Activated CD4-positive, alpha-beta T cell treated with anti-CD3 and anti-CD28 coated beads, Interleukin-2, amount 10 ng/mL, durations not matched to agents 24 days and 14 days (primary cell): ENCODE data around the gene FCN1. TPM values are rescaled to one million over a fixed set of nuclear protein-coding genes. Genes with fewer than 3 reads are reported as not detected.

Experiments
- DNase-seq: peaks from one replicate; pipeline ENCODE4 v3.0.0; 2022
- H3K27ac Mint-ChIP-seq: one replicate; pipeline ENCODE4 v1.8.0; 2022; ENCODE audit warnings: mild to moderate bottlenecking, mixed read lengths
- H3K27me3 Mint-ChIP-seq: one replicate; pipeline ENCODE4 v1.8.0; 2022; ENCODE audit warnings: mixed read lengths
- H3K36me3 Mint-ChIP-seq: one replicate; pipeline ENCODE4 v1.8.0; 2022; ENCODE audit warnings: low read depth, mild to moderate bottlenecking, mixed read lengths
- H3K4me1 Mint-ChIP-seq: one replicate; pipeline ENCODE4 v1.8.0; 2021; ENCODE audit warnings: mixed read lengths
- H3K4me3 Mint-ChIP-seq: one replicate; pipeline ENCODE4 v1.8.0; 2022; ENCODE audit warnings: mild to moderate bottlenecking, moderate library complexity, mixed read lengths
- H3K9me3 Mint-ChIP-seq: one replicate; pipeline ENCODE4 v1.8.0; 2021; ENCODE audit warnings: mixed read lengths
- intact Hi-C: fragments of 100-400 bp; cut with micrococcal nuclease; formaldehyde crosslinking; loops from one replicate; pipeline ENCODE4 v1.15.1; 2023
- total RNA-seq: library from RNA; stranded (reverse); gene quantifications from 2 replicates; pipeline ENCODE4 v1.2.3, GENCODE V29; 2022

The FCN1 gene
- total RNA-seq, 1 donor from 2014 or later, result not detected

DNA sequence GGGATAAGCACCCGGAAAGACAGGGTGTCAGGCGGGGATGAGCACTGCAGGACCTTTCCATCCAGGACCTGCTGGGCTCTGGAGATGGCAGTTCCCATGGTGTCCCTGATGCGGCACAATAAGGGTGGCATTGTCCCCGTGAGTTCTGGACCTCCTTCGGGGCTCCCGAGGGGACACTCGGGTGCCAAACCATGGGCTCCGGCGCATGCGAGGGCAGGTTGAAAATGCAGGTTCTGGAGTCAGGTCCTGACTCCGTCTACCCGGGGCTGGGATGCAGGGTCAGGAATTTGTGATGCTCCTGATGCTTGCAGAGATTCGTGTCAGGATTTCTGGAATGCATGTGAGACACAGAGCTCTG lies 36.4 kb downstream of the FCN1 start:
- no peak for DNase-seq
- intact Hi-C loops, result no loop called here
- Mint-ChIP-seq H3K9me3 (no peaks in the 10 kb centered on the region), H3K36me3 (no peaks in the 10 kb centered on the region), H3K27me3 (no peaks in the 10 kb centered on the region), H3K4me3 (no peak overlapping the region), H3K27ac (no peak overlapping the region), H3K4me1 (no peaks in the 10 kb centered on the region)

DNA sequence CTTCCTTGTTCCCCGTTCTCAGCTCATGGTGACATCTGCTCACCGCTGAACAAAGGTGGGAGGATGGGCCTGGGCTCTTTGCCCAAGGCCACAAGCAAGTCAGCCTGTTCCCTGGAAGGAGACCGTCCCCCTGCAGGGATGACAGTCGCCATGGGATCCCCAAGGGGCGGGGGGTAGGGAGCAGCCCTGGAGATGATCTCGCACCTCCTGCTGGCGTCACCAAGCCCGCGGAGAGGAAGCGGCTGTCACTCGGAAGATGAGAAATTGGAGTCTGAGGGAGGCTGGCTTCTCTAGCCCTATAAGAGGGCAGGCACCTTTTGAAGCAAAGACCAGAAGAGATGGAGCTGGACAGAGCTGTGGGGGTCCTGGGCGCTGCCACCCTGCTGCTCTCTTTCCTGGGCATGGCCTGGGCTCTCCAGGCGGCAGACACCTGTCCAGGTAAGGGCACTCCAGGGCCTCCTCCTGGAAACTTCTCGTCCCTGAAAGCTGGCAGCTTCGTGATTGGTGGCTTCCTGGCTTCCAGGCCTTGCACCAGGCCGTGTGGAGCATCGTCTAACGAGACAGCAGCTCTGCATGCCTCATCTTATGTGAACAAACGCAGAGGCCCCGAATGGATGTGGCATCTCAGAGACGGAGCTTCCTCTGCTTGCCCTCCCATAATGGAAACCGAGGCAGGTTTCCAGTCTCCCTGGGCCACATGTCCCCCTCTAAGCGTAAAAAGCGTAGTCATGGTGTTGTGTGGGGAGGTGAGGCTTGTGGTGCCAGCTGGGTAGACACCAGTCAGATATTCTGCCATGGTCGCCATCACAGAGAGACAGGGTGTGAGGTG lies 37.0 kb downstream of the FCN1 start, which contains the start of gene FCN2:
Gene FCN2, plus strand, starts transcription at position 327 of the 829 bp plus-strand sequence. Its CDS starts 12 bp downstream, at position 339.
- H3K4me3 Mint-ChIP-seq, result no peak within 1 kb of the TSS
- DNase-seq, result no peak
- intact Hi-C loops, result no loop called here
- no peak within 1 kb of the TSS for H3K27ac Mint-ChIP-seq
- no peaks in the 10 kb centered on the region for H3K9me3 Mint-ChIP-seq
- no peaks in the 10 kb centered on the region for H3K4me1 Mint-ChIP-seq
- H3K27me3 Mint-ChIP-seq, result no peaks in the 10 kb centered on the region
- no peaks in the 10 kb centered on the region for H3K36me3 Mint-ChIP-seq

DNA sequence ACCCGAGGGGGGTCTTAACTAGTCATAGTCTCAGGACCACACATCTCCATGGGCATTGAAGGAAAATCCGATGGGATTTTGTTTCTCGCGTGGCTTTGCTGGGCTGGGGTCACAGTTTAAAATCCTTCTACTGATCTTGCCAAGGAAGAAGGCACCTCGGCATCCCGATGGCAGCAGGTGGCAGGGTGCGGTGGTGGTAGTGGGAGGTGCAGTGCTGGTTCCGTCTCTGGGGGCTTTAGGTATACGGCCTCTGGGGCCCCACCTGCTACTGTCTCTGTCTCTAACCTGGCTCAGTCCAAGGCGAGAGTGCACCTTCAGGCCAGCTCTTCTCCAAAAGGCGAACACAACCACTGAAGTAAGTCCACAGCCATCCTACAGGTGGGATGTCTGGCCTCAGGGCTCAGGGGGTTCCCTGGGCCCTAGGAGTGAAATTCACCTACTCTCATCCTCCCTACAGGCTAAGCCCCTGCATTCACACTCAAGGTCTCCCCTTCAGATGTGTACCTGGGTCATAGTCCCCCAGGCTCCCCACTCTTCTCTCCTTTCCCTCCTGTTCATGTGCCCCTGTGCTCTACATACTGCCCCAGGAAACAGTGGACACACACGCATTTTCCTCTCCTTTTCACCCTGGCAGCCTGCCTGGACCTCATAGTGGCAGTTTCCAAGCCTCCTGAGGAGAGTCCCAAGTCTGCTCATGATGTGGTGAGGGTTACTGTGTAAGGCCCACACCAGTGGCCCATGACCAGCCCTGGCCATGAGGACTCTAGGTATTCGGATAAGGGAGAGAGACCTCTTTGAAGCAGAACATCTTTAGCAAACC lies 37.8 kb downstream of the FCN1 start:
- Mint-ChIP-seq H3K9me3 (no peaks in the 10 kb centered on the region), H3K4me3 (no peak overlapping the region), H3K27me3 (no peaks in the 10 kb centered on the region), H3K4me1 (no peaks in the 10 kb centered on the region), H3K36me3 (no peaks in the 10 kb centered on the region), H3K27ac (no peak overlapping the region)
- DNase-seq, result no peak
- intact Hi-C loops, result no loop called here

DNA sequence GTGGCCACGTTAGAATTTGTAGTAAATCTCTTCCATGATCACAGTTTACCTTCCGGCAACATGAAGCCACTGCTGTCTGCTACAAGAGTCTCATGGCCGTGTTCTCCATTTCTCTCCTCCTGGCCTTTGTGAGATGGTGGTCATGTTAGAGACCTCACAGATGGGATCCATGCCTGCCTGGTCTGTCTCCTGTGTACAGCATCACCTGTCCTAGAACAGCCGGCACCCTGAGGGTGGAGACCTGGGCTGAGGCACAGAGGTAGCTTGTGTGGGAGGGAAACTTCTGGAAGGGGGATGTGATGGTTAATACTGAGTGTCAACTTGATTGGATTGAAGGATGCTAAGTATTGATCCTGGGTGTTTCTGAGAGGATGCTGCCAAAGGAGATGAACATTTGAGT lies 40.2 kb downstream of the FCN1 start:
- no peak for DNase-seq
- Mint-ChIP-seq H3K4me1 (no peaks in the 10 kb centered on the region), H3K36me3 (no peaks in the 10 kb centered on the region), H3K27ac (no peak overlapping the region), H3K27me3 (no peaks in the 10 kb centered on the region), H3K4me3 (no peak overlapping the region), H3K9me3 (no peaks in the 10 kb centered on the region)
- intact Hi-C loops, result no loop called here

GRCh38 chr9:134875371-134875770 lies 42.3 kb downstream of the FCN1 start:
- Mint-ChIP-seq H3K9me3 (no peaks in the 10 kb centered on the region), H3K36me3 (no peaks in the 10 kb centered on the region), H3K4me1 (no peaks in the 10 kb centered on the region), H3K27ac (no peak overlapping the region), H3K27me3 (no peaks in the 10 kb centered on the region), H3K4me3 (no peak overlapping the region)
- intact Hi-C loops, result no loop called here
- no peak for DNase-seq

GRCh38 chr9:134872482-134873231 lies 45.1 kb downstream of the FCN1 start:
- no peak for DNase-seq
- no peaks in the 10 kb centered on the region for H3K9me3 Mint-ChIP-seq

DNA sequence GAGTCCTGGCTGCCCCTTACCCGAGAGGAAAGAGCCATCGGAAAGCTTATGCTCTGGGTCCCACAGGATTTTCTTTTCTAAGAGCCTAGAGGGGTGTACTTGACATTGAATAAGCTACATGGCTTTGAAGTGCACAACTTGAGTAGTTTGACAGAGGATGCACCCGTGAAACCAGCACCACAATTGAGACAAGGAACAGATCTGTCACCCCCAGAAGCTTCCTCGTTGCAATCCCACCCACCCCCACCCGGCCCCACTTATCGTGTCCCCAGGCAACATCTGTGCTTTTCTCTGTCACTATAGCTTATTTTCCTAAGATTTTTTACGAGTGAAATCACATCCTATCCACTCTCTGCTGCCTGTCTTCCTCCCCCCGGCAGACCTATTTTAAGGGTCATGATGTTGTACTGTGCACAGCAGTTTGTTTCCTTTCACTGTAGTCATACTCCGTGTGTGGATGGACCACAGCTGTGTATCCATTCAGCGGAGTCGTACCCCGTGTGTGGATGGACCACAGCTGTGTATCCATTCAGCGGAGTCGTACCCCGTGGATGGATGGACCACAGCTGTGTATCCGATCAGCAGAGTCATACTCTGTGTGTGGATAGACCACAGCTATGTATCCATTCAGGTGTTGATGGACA lies 45.9 kb downstream of the FCN1 start:
- no peaks in the 10 kb centered on the region for H3K4me1 Mint-ChIP-seq
- DNase-seq, result no peak
- no peaks in the 10 kb centered on the region for H3K9me3 Mint-ChIP-seq
- H3K4me3 Mint-ChIP-seq, result no peak overlapping the region
- no peak overlapping the region for H3K27ac Mint-ChIP-seq
- no peaks in the 10 kb centered on the region for H3K27me3 Mint-ChIP-seq
- no peaks in the 10 kb centered on the region for H3K36me3 Mint-ChIP-seq
- intact Hi-C loops, result no loop called here

More at GRCh38 chr9:134872482-134873231, 45.1 kb downstream of the FCN1 start:
- intact Hi-C loops, result no loop called here
- no peak overlapping the region for H3K4me3 Mint-ChIP-seq
- no peaks in the 10 kb centered on the region for H3K36me3 Mint-ChIP-seq
- no peaks in the 10 kb centered on the region for H3K4me1 Mint-ChIP-seq
- no peak overlapping the region for H3K27ac Mint-ChIP-seq
- H3K27me3 Mint-ChIP-seq, result no peaks in the 10 kb centered on the region

- no peaks in the 10 kb centered on the region for H3K4me1 Mint-ChIP-seq
- H3K27me3 Mint-ChIP-seq, result no peaks in the 10 kb centered on the region
- intact Hi-C loops, result no loop called here
Observed at GRCh38 chr9:134870746-134871662, 46.7 kb downstream of the FCN1 start.

GRCh38 chr9:134870301-134870694 lies 47.4 kb downstream of the FCN1 start:
- Mint-ChIP-seq H3K9me3 (no peaks in the 10 kb centered on the region), H3K27me3 (no peaks in the 10 kb centered on the region), H3K36me3 (no peaks in the 10 kb centered on the region), H3K4me1 (no peaks in the 10 kb centered on the region), H3K27ac (no peak overlapping the region), H3K4me3 (no peak overlapping the region)
- intact Hi-C loops, result no loop called here
- no peak for DNase-seq

More at GRCh38 chr9:134870746-134871662, 46.7 kb downstream of the FCN1 start:
- H3K9me3 Mint-ChIP-seq, result no peaks in the 10 kb centered on the region
- no peaks in the 10 kb centered on the region for H3K36me3 Mint-ChIP-seq
- DNase-seq, result no peak
- H3K4me3 Mint-ChIP-seq, result no peak overlapping the region
- H3K27ac Mint-ChIP-seq, result no peak overlapping the region

- no peak overlapping the region for H3K27ac Mint-ChIP-seq
- no peak for DNase-seq
- H3K27me3 Mint-ChIP-seq, result no peaks in the 10 kb centered on the region
- no peaks in the 10 kb centered on the region for H3K4me1 Mint-ChIP-seq
- H3K36me3 Mint-ChIP-seq, result no peaks in the 10 kb centered on the region
- no peaks in the 10 kb centered on the region for H3K9me3 Mint-ChIP-seq
- no peak overlapping the region for H3K4me3 Mint-ChIP-seq
- intact Hi-C loops, result no loop called here
Observed at GRCh38 chr9:134869554-134870300, 48.0 kb downstream of the FCN1 start.

DNA sequence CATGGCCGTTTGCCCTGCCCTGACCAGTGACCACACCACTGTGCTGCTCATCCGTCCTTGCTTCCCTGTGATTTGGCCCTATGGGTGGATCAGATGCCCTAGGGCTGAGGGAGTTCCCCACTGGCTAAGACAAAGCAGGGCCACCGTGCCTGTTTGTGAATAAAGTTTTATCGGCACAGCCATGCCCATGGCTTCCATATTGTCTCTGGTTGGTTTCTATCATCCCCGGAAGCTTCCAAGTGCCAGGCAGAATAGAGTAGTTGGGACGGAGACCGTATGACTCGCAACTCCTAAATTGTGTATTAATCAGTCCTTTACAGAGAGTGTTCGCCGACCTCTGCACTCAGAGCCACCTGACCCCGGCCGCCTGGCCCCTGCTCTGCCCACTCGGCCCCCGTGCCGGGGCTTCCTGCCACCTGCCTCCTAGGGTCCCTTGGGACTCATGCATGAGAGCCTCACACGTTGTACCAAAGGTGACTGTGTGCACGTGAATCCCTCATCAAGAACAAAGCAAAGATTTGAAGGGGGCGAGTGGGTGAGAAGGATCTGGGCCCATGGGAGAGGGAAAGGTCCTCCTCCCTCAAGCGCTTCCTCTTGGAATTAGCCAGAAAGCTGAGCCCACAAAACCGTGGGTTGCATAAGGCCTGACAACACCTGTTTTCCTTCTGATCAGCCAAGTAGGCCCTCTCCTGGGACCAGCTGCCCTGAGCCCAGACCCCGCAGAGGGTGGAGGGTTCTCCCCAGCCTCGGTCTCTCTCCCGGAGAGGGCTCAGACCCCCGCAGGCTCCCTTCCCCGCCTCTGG lies 48.8 kb downstream of the FCN1 start:
- Mint-ChIP-seq H3K4me1 (no peaks in the 10 kb centered on the region), H3K27me3 (no peaks in the 10 kb centered on the region), H3K9me3 (no peaks in the 10 kb centered on the region), H3K27ac (no peak overlapping the region), H3K36me3 (no peaks in the 10 kb centered on the region), H3K4me3 (no peak overlapping the region)
- no peak for DNase-seq
- intact Hi-C loops, result no loop called here
